Measurements from ENCODE around the gene CCT3. TPM values are rescaled to one million over a fixed set of nuclear protein-coding genes. Genes with fewer than 3 reads are reported as not detected.
"Not testable (repeated sequence)": the region's sequence is repeated elsewhere in the genome, so short reads cannot be mapped to it uniquely, and the experiment has no call there.

CCT3 gene
- total RNA-seq, 4 donors from 2014 or later: 187 to 277 (median 213) TPM

DNA sequence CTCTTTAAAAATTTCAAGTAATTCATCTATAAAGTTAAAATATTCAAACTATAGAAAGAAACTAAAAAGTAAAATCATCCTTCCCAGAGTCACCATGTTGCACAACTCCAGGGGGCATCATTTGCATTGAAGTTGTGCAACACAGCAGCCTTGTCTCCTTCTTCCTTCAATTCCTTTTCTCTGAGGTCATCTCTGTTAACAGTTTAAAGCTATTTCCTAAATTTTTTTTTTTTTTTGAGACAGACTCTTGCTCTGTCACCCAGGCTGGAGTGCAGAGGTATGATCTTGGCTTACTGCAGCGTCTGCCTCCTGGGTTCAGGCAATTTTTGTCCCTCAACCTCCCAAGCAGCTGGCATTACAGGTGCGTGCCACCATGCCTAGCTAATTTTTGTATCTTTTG lies 38.1 kb upstream of the CCT3 start:
- DNase-seq (ENCODE audit: low spot score): no peak
- ATAC-seq (ENCODE audit: low FRiP score): no peak
- TF ChIP-seq, protein P1, sequence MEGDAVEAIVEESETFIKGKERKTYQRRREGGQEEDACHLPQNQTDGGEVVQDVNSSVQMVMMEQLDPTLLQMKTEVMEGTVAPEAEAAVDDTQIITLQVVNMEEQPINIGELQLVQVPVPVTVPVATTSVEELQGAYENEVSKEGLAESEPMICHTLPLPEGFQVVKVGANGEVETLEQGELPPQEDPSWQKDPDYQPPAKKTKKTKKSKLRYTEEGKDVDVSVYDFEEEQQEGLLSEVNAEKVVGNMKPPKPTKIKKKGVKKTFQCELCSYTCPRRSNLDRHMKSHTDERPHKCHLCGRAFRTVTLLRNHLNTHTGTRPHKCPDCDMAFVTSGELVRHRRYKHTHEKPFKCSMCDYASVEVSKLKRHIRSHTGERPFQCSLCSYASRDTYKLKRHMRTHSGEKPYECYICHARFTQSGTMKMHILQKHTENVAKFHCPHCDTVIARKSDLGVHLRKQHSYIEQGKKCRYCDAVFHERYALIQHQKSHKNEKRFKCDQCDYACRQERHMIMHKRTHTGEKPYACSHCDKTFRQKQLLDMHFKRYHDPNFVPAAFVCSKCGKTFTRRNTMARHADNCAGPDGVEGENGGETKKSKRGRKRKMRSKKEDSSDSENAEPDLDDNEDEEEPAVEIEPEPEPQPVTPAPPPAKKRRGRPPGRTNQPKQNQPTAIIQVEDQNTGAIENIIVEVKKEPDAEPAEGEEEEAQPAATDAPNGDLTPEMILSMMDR (IDR thresholded peaks at IDR 0.05): no peak

DNA sequence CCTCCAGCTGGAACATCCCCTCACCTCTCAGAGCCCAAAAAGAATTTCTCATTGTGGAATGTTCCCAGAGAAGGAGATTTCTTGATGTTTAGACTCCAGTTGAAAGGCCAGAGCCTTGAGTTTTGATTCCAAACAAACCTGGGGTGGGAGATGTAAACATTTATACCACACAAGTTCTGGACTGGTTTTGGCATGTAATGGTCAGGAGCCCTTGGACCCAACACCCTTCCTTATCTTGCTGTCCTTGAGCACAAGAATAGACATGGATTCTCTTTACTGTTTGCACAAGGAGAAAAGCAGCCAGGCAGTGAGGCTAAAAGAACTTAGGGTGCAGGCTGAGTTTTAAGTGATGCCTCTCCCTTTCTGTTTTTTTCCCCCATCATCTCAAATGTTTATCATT lies 35.5 kb upstream of the CCT3 start:
- TF ChIP-seq, protein P1 (IDR thresholded peaks at IDR 0.05): no peak
- ATAC-seq (ENCODE audit: low FRiP score): no peak
- no peak for DNase-seq (ENCODE audit: low spot score)

DNA sequence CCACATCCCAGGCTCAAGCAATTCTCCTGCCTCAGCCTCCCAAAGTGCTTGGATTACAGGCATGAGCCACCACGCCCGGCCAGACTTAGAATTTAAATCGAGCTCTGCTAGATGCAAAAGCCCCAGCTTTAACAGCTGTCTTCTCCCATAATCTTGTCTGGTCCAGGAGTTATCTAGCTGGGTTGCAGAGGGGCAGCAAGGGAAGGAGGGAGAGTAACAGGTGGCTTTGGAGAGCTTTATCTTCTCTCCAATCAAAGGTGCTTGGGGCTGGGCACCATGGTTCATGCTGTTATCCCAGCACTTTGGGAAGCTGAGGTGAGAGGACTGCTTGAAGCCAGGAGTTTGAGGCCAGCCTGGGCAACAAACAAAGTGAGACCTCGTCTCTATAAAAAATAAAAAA lies 34.8 kb upstream of the CCT3 start:
- TF ChIP-seq, protein P1 (IDR thresholded peaks at IDR 0.05): no peak
- ATAC-seq (ENCODE audit: low FRiP score) (no peak), DNase-seq (ENCODE audit: low spot score) (no peak)

DNA sequence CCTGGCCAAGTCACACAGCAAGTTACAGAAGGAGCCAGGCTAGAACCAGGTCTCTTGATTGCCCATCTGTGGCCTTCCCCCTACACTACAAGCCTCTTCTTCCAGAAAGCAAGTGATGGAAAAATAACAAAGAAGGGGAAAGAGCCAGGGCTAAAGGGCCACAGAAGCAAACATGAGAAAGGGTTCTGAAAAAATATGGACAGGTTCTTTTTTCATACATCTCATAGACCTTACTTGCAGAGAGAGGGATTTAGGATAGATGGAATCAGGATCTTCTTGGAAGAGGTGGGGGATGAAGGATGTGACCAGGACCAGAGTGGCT lies 34.1 kb upstream of the CCT3 start:
- ATAC-seq (ENCODE audit: low FRiP score) (no peak), DNase-seq (ENCODE audit: low spot score) (no peak)
- TF ChIP-seq, protein P1 (IDR thresholded peaks at IDR 0.05): no peak

DNA sequence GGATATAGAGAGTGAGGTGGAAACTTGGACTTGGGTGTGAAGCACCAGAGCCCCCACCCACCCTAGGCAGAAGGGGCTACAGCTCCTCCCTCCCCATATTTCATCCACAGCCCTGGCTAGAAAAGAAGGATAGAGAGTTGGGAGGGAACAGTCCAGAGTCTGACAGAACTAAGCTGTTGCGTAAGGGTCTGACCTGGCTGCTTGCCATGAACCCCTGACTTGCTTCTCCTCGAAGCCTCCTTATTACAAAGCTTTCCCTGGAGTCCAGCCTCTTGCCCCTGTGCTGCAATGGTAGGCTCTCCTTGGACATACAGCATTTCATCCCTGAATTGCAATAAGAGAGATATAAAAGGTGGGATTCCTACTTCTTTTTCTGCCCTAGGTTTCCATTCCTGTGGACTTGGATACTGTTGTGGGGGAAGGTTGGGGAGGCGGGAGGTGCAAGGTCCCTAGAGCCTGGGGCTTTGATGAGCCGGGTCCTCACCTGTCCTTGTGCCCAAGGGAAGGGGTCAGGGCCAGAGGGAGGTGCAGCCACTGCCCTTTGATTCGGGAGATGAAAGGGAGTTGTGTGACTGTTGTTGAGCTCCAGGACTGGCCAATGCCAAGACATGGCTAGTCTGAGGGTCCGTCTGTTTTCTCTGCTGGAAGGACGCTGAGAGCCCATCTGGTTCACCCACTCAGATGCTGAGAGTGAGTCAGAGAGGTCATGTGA lies 33.6 kb upstream of the CCT3 start:
- ATAC-seq (ENCODE audit: low FRiP score) (peak; percentile 26), DNase-seq (ENCODE audit: low spot score) (peak; percentile 71)
- TF ChIP-seq, protein P1 (IDR thresholded peaks at IDR 0.05): no peak

DNA sequence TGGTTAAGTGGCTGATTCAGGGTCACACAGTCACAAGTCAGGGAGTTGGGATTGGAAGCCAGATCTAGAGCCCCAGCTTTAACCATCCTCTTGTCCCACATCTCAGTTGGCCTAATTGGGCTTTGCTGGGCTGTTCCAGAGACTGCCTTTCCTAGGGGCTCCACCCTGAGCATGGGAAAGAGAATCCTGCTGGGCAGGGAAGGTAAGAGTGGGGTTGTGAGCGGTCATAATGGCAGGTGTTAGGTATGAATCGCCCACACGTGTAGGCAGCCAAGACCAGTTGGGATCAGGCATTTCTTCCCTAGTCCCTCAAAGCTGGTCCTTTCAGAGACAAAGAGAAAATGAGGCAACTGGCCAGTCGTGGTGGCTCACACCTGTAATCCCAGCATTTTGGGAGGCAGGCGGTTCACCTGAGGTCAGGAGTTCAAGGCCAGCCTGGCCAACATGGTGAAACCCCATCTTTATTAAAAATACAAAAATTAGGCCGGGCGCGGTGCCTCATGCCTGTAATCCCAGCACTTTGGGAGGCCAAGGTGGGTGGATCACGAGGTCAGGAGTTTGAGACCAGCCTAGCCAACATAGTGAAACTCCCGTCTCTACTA lies 31.7 kb upstream of the CCT3 start:
- not testable (repeated sequence) for DNase-seq (ENCODE audit: low spot score); ATAC-seq (ENCODE audit: low FRiP score)

DNA sequence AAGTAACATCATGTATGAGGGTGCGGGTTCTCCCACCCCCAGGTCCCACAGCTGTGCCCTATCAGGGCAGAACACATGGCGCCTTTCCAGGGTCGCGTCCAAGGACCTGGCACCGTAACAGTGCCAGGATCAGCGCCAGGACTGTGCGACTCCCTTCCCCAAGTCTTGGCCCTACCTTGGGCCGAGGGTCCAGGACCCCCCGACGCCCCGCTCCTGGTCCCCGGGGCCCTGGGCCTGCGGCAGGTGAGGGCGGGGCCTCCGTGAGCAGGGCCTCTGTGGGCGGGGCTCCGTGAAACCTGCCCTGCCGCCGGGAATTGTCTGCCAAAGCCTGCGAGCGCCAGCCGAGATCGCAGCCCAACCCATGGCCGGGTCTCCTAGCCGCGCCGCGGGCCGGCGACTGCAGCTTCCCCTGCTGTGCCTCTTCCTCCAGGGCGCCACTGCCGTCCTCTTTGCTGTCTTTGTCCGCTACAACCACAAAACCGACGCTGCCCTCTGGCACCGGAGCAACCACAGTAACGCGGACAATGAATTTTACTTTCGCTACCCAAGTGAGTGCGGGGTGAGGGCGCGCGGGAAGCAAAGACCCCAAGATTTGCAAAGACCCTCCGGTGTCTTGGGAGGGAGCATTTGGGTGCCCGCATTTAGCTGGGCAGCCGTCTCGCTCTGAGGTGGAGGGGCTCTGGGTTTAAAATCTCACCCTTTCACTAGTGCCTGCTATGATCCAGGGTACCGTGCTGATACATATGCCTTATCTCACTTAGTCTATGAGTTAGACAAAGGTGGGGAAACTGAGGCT lies 31.0 kb upstream of the CCT3 start, which contains the start of gene RHBG:
Gene RHBG (plus strand): TSS at position 323 of the 796 bp plus-strand sequence. CDS start 39 bp downstream, at position 362.
- ATAC-seq (ENCODE audit: low FRiP score): peak; percentile 45
- TF ChIP-seq, protein P1 (IDR thresholded peaks at IDR 0.05): no peak
- DNase-seq (ENCODE audit: low spot score): no peak
